ENCODE measurements around the gene CDH13.

The CDH13 gene

DNA sequence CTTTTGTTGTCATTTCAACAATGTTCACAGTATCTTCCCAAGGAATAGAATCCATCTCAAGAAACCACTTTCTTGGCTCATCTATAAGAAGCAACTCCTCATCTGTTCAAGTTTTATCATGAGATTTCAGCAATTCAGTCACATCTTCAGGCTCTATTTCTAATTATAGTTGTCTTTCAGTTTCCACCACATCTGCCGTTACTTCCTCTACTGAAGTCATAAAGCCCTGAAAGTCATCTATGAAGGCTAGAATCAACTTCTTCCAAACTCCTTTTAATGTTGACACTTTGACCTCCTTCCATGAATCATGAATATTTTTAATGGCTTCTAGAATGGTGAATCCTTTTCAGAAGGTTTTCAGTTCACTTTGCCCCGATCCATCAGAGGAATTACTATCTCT is 102.1 kb downstream of the CDH13 start:
- WGBS (ENCODE audit: extremely low coverage, insufficient coverage, insufficient read length), result no CpG with 5 or more reads among the region's 2 CpGs
- Histone ChIP-seq H3K9me3 (ENCODE audit: insufficient read depth, low read depth, low read length) (no peaks in the 10 kb centered on the region), H4K91ac (ENCODE audit: low read depth, low read length) (no peak overlapping the region)

DNA sequence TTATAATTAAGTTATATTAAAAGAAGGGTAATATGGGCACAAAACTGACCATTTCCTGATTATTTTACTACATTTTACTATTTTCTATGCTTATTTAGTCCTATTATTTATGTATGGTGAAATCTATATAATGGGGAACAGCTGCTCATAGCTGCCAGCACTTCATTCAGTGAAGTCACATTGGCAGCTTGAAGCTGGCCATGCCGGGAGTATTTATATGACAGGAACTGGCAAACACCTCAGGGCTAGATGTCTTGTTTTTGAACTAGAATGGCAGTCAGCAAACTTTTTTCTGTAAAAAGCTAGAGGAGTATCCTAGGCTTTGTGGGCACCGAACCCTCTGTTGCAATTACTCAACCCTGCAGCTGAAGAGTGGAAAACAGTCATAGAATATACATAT is 104.1 kb downstream of the CDH13 start:
- H2BK5ac ChIP-seq (ENCODE audit: low read depth, low read length, poor library complexity), result no peak overlapping the region
- H3K4me1 ChIP-seq (ENCODE audit: control insufficient read depth in 1 of 2, insufficient read depth in 2 of 2, low read length in 2 of 2), result peaks cover 0 to 4% of the 10 kb centered on the region in 2 experiments
- H3K23ac ChIP-seq (ENCODE audit: low read length), result no peak overlapping the region
- H3K79me2 ChIP-seq (ENCODE audit: control insufficient read depth, insufficient read depth, low read length, poor library complexity), result no peaks in the 10 kb centered on the region
- H3K14ac ChIP-seq (ENCODE audit: low read length), result no peak overlapping the region
- H4K8ac ChIP-seq (ENCODE audit: low read depth, low read length), result no peak overlapping the region
- no peak overlapping the region for H2AFZ ChIP-seq (ENCODE audit: insufficient read depth, low read length, poor library complexity)
- H4K91ac ChIP-seq (ENCODE audit: low read depth, low read length), result no peak overlapping the region
- no peak overlapping the region for H2AK5ac ChIP-seq (ENCODE audit: low read length)
- DNase-seq, result no peak
- no peak overlapping the region for H2BK120ac ChIP-seq (ENCODE audit: insufficient read depth, low read length, poor library complexity)
- H4K12ac ChIP-seq (ENCODE audit: low read depth, low read length), result no peak overlapping the region
- no CpG with 5 or more reads among the region's 2 CpGs for WGBS (ENCODE audit: extremely low coverage, insufficient coverage, insufficient read length)
- H3K4me3 ChIP-seq (ENCODE audit: low read depth, low read length), result no peak overlapping the region
- no peaks in the 10 kb centered on the region for H3K27me3 ChIP-seq (ENCODE audit: insufficient read depth, low read length)
- no peak overlapping the region for H3K9ac ChIP-seq (ENCODE audit: low read length)
- no peak overlapping the region for H3K18ac ChIP-seq (ENCODE audit: low read length)
- no peaks in the 10 kb centered on the region for H3K36me3 ChIP-seq (ENCODE audit: control insufficient read depth in 1 of 2, insufficient read depth in 2 of 2, low read length in 2 of 2)
- no peak overlapping the region for H3K4ac ChIP-seq (ENCODE audit: low read depth, low read length)
- no peaks in the 10 kb centered on the region for H3K79me1 ChIP-seq (ENCODE audit: low read length)
- no peaks in the 10 kb centered on the region for H3K9me3 ChIP-seq (ENCODE audit: insufficient read depth, low read depth, low read length)
- H3K27ac ChIP-seq (ENCODE audit: low read depth, low read length), result no peak overlapping the region
- no peak overlapping the region for H2BK12ac ChIP-seq (ENCODE audit: low read length)
- no peak overlapping the region for H3K4me2 ChIP-seq (ENCODE audit: low read length)

More for the DNA sequence above, 102.1 kb downstream of the CDH13 start:
- H3K79me1 ChIP-seq (ENCODE audit: low read length), result no peaks in the 10 kb centered on the region
- no peak overlapping the region for H3K4me3 ChIP-seq (ENCODE audit: low read depth, low read length)
- no peak for DNase-seq
- no peak overlapping the region for H2AK5ac ChIP-seq (ENCODE audit: low read length)
- no peak overlapping the region for H3K4ac ChIP-seq (ENCODE audit: low read depth, low read length)
- no peak overlapping the region for H3K27ac ChIP-seq (ENCODE audit: low read depth, low read length)
- H3K4me2 ChIP-seq (ENCODE audit: low read length), result no peak overlapping the region
- no peak overlapping the region for H3K18ac ChIP-seq (ENCODE audit: low read length)
- no peak overlapping the region for H3K23ac ChIP-seq (ENCODE audit: low read length)
- H4K12ac ChIP-seq (ENCODE audit: low read depth, low read length), result no peak overlapping the region
- H2BK120ac ChIP-seq (ENCODE audit: insufficient read depth, low read length, poor library complexity), result no peak overlapping the region
- no peak overlapping the region for H2BK5ac ChIP-seq (ENCODE audit: low read depth, low read length, poor library complexity)
- H3K79me2 ChIP-seq (ENCODE audit: control insufficient read depth, insufficient read depth, low read length, poor library complexity), result no peaks in the 10 kb centered on the region
- H2BK12ac ChIP-seq (ENCODE audit: low read length), result no peak overlapping the region
- H3K9ac ChIP-seq (ENCODE audit: low read length), result no peak overlapping the region
- no peak overlapping the region for H4K8ac ChIP-seq (ENCODE audit: low read depth, low read length)
- H3K36me3 ChIP-seq (ENCODE audit: control insufficient read depth in 1 of 2, insufficient read depth in 2 of 2, low read length in 2 of 2), result no peaks in the 10 kb centered on the region
- H3K27me3 ChIP-seq (ENCODE audit: insufficient read depth, low read length), result no peaks in the 10 kb centered on the region
- no peaks in the 10 kb centered on the region for H3K4me1 ChIP-seq (ENCODE audit: control insufficient read depth in 1 of 2, insufficient read depth in 2 of 2, low read length in 2 of 2)
- no peak overlapping the region for H3K14ac ChIP-seq (ENCODE audit: low read length)
- H2AFZ ChIP-seq (ENCODE audit: insufficient read depth, low read length, poor library complexity), result no peak overlapping the region

DNA sequence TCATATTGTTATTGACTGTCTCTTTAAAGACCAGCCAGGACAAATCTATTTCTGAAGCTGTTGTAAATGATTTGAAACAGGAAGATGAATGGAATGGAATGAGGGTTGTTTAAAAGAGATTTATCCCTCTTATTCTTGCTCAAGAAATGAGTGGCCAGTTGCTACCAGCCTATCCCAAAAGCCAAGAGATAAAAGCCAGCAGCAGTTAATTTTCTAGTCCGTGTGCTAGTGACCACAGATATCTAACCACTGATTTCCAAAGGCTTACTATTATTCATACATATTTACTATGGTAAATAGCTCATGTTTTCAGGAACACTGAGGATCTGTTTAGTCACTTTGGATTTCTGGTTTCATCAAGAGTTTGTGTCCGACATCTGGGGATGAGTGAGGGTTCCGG is 105.7 kb downstream of the CDH13 start:
- no peak overlapping the region for H2AK5ac ChIP-seq (ENCODE audit: low read length)
- H3K18ac ChIP-seq (ENCODE audit: low read length), result no peak overlapping the region
- no peaks in the 10 kb centered on the region for H3K9me3 ChIP-seq (ENCODE audit: insufficient read depth, low read depth, low read length)
- no peak overlapping the region for H4K12ac ChIP-seq (ENCODE audit: low read depth, low read length)
- H2AFZ ChIP-seq (ENCODE audit: insufficient read depth, low read length, poor library complexity), result no peak overlapping the region
- no peak overlapping the region for H3K4me2 ChIP-seq (ENCODE audit: low read length)
- H3K36me3 ChIP-seq (ENCODE audit: control insufficient read depth in 1 of 2, insufficient read depth in 2 of 2, low read length in 2 of 2), result no peaks in the 10 kb centered on the region
- no peak overlapping the region for H3K4ac ChIP-seq (ENCODE audit: low read depth, low read length)
- no peak overlapping the region for H2BK5ac ChIP-seq (ENCODE audit: low read depth, low read length, poor library complexity)
- H2BK12ac ChIP-seq (ENCODE audit: low read length), result no peak overlapping the region
- H4K8ac ChIP-seq (ENCODE audit: low read depth, low read length), result no peak overlapping the region
- H3K4me1 ChIP-seq (ENCODE audit: control insufficient read depth in 1 of 2, insufficient read depth in 2 of 2, low read length in 2 of 2), result peaks cover 0 to 6% of the 10 kb centered on the region in 2 experiments
- no peaks in the 10 kb centered on the region for H3K79me1 ChIP-seq (ENCODE audit: low read length)
- no peak overlapping the region for H3K23ac ChIP-seq (ENCODE audit: low read length)
- no peak overlapping the region for H3K14ac ChIP-seq (ENCODE audit: low read length)
- H2BK120ac ChIP-seq (ENCODE audit: insufficient read depth, low read length, poor library complexity), result no peak overlapping the region
- H3K27ac ChIP-seq (ENCODE audit: low read depth, low read length), result no peak overlapping the region
- no peak for DNase-seq
- H3K27me3 ChIP-seq (ENCODE audit: insufficient read depth, low read length), result no peaks in the 10 kb centered on the region
- H4K91ac ChIP-seq (ENCODE audit: low read depth, low read length), result no peak overlapping the region
- H3K4me3 ChIP-seq (ENCODE audit: low read depth, low read length), result no peak overlapping the region
- no peaks in the 10 kb centered on the region for H3K79me2 ChIP-seq (ENCODE audit: control insufficient read depth, insufficient read depth, low read length, poor library complexity)
- WGBS (ENCODE audit: extremely low coverage, insufficient coverage, insufficient read length), result no CpG with 5 or more reads among the region's 3 CpGs
- no peak overlapping the region for H3K9ac ChIP-seq (ENCODE audit: low read length)

DNA sequence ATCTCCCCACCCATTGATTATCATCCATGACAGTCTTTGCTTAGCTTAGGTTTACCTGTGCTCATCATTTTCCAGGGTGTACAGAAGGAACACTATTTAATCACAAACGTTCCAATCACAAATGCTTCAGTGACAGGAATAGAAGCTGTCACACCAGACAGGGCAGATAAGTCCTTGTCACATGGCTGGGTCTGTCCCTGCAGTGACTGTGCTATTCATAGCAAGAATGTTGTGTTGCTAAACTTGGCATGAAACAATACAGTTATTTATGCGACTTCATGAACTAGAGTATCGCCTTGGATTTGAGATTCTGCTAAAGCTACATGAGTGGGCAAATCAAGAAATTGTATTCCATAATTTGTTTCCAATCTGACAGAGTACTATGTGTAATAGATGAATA is 108.4 kb downstream of the CDH13 start:
- no peaks in the 10 kb centered on the region for H3K36me3 ChIP-seq (ENCODE audit: control insufficient read depth in 1 of 2, insufficient read depth in 2 of 2, low read length in 2 of 2)
- no peak overlapping the region for H3K18ac ChIP-seq (ENCODE audit: low read length)
- no peak overlapping the region for H3K4me3 ChIP-seq (ENCODE audit: low read depth, low read length)
- no peak overlapping the region for H2AFZ ChIP-seq (ENCODE audit: insufficient read depth, low read length, poor library complexity)
- H3K9ac ChIP-seq (ENCODE audit: low read length), result no peak overlapping the region
- H3K4me2 ChIP-seq (ENCODE audit: low read length), result no peak overlapping the region
- H3K79me1 ChIP-seq (ENCODE audit: low read length), result no peaks in the 10 kb centered on the region
- no peak overlapping the region for H2BK120ac ChIP-seq (ENCODE audit: insufficient read depth, low read length, poor library complexity)
- H2BK12ac ChIP-seq (ENCODE audit: low read length), result no peak overlapping the region
- peaks cover 0 to 6% of the 10 kb centered on the region in 2 experiments for H3K4me1 ChIP-seq (ENCODE audit: control insufficient read depth in 1 of 2, insufficient read depth in 2 of 2, low read length in 2 of 2)
- no peak for DNase-seq
- H2BK5ac ChIP-seq (ENCODE audit: low read depth, low read length, poor library complexity), result no peak overlapping the region
- no peaks in the 10 kb centered on the region for H3K27me3 ChIP-seq (ENCODE audit: insufficient read depth, low read length)
- no peaks in the 10 kb centered on the region for H3K9me3 ChIP-seq (ENCODE audit: insufficient read depth, low read depth, low read length)
- no peak overlapping the region for H3K27ac ChIP-seq (ENCODE audit: low read depth, low read length)
- H4K12ac ChIP-seq (ENCODE audit: low read depth, low read length), result no peak overlapping the region
- H4K91ac ChIP-seq (ENCODE audit: low read depth, low read length), result no peak overlapping the region
- no peak overlapping the region for H4K8ac ChIP-seq (ENCODE audit: low read depth, low read length)
- no peak overlapping the region for H3K4ac ChIP-seq (ENCODE audit: low read depth, low read length)
- H2AK5ac ChIP-seq (ENCODE audit: low read length), result no peak overlapping the region
- WGBS (ENCODE audit: extremely low coverage, insufficient coverage, insufficient read length), result no CpG with 5 or more reads among the region's 3 CpGs
- H3K23ac ChIP-seq (ENCODE audit: low read length), result no peak overlapping the region
- H3K14ac ChIP-seq (ENCODE audit: low read length), result no peak overlapping the region
- no peaks in the 10 kb centered on the region for H3K79me2 ChIP-seq (ENCODE audit: control insufficient read depth, insufficient read depth, low read length, poor library complexity)

Data from trophoblast cell (in vitro differentiated cells and primary cell).